ENCODE measurements around the gene TSPAN19. TPM values are rescaled to one million over a fixed set of nuclear protein-coding genes. Genes with fewer than 3 reads are reported as not detected.
"Not testable (repeated sequence)": the region's sequence is repeated elsewhere in the genome, so short reads cannot be mapped to it uniquely, and the experiment has no call there.

Gene TSPAN19
- total RNA-seq, 1 donor from 2014 or later = 0.84 TPM

- no peaks in the 10 kb centered on the region for H3K27me3 Mint-ChIP-seq (ENCODE audit: low read depth)
- no peak overlapping the region for H3K27ac Mint-ChIP-seq (ENCODE audit: unreplicated experiment)
- H3K4me1 Mint-ChIP-seq = peaks cover 4% of the 10 kb centered on the region
These were observed 18.9 kb downstream of the TSPAN19 start for GRCh38 chr12:85017133-85017532.

GRCh38 chr12:85016413-85016812, 19.7 kb downstream of the TSPAN19 start:
- peak overlapping the region; percentile 60 for H3K27ac Mint-ChIP-seq (ENCODE audit: unreplicated experiment)
- H3K4me3 Mint-ChIP-seq = no peak overlapping the region
- H3K27me3 Mint-ChIP-seq (ENCODE audit: low read depth) = no peaks in the 10 kb centered on the region
- peaks cover 2% of the 10 kb centered on the region for H3K9me3 Mint-ChIP-seq
- H3K36me3 Mint-ChIP-seq (ENCODE audit: low read depth) = no peaks in the 10 kb centered on the region
- H3K4me1 Mint-ChIP-seq = peaks cover 4% of the 10 kb centered on the region
- DNase-seq (ENCODE audit: low read depth, low spot score) = no peak
- TF ChIP-seq CTCF (conservative IDR thresholded peaks at IDR 0.05) = no peak

More at GRCh38 chr12:85017133-85017532, 18.9 kb downstream of the TSPAN19 start:
- no peak for DNase-seq (ENCODE audit: low read depth, low spot score)
- Mint-ChIP-seq H3K36me3 (ENCODE audit: low read depth) (no peaks in the 10 kb centered on the region), H3K4me3 (no peak overlapping the region), H3K9me3 (peaks cover 2% of the 10 kb centered on the region)
- no peak for TF ChIP-seq CTCF (conservative IDR thresholded peaks at IDR 0.05)

- Mint-ChIP-seq H3K9me3 (no peaks in the 10 kb centered on the region), H3K27ac (ENCODE audit: unreplicated experiment) (no peak overlapping the region), H3K36me3 (ENCODE audit: low read depth) (no peaks in the 10 kb centered on the region), H3K4me1 (peaks cover 6% of the 10 kb centered on the region), H3K27me3 (ENCODE audit: low read depth) (no peaks in the 10 kb centered on the region), H3K4me3 (no peak overlapping the region)
- no peak for DNase-seq (ENCODE audit: low read depth, low spot score)
- no peak for TF ChIP-seq CTCF (conservative IDR thresholded peaks at IDR 0.05)
These were observed 28.2 kb downstream of the TSPAN19 start for GRCh38 chr12:85007836-85008235.

GRCh38 chr12:85006206-85006605, 29.9 kb downstream of the TSPAN19 start:
- H3K4me1 Mint-ChIP-seq = peaks cover 6% of the 10 kb centered on the region
- no peak overlapping the region for H3K27ac Mint-ChIP-seq (ENCODE audit: unreplicated experiment)
- no peak overlapping the region for H3K4me3 Mint-ChIP-seq
- no peak for TF ChIP-seq CTCF (conservative IDR thresholded peaks at IDR 0.05)
- H3K27me3 Mint-ChIP-seq (ENCODE audit: low read depth) = no peaks in the 10 kb centered on the region
- no peak for DNase-seq (ENCODE audit: low read depth, low spot score)
- H3K9me3 Mint-ChIP-seq = no peaks in the 10 kb centered on the region
- no peaks in the 10 kb centered on the region for H3K36me3 Mint-ChIP-seq (ENCODE audit: low read depth)

- H3K4me3 Mint-ChIP-seq = no peak overlapping the region
- H3K4me1 Mint-ChIP-seq = peaks cover 6% of the 10 kb centered on the region
- no peaks in the 10 kb centered on the region for H3K27me3 Mint-ChIP-seq (ENCODE audit: low read depth)
- H3K9me3 Mint-ChIP-seq = no peaks in the 10 kb centered on the region
- no peak for TF ChIP-seq CTCF (conservative IDR thresholded peaks at IDR 0.05)
- H3K27ac Mint-ChIP-seq (ENCODE audit: unreplicated experiment) = no peak overlapping the region
- H3K36me3 Mint-ChIP-seq (ENCODE audit: low read depth) = no peaks in the 10 kb centered on the region
- DNase-seq (ENCODE audit: low read depth, low spot score) = no peak
These were observed 30.5 kb downstream of the TSPAN19 start for GRCh38 chr12:85005615-85006014.

GRCh38 chr12:85005047-85005446, 31.0 kb downstream of the TSPAN19 start:
- not testable (repeated sequence) for H3K27ac Mint-ChIP-seq (ENCODE audit: unreplicated experiment)

More at GRCh38 chr12:85005047-85005446, 31.0 kb downstream of the TSPAN19 start:
- not testable (repeated sequence) for DNase-seq (ENCODE audit: low read depth, low spot score); H3K9me3 Mint-ChIP-seq; H3K4me3 Mint-ChIP-seq; H3K27me3 Mint-ChIP-seq (ENCODE audit: low read depth); H3K4me1 Mint-ChIP-seq; H3K36me3 Mint-ChIP-seq (ENCODE audit: low read depth)

Data from neural crest cell (in vitro differentiated cells).